H1 (cell line): ENCODE results near the gene SAMD14. TPM values are rescaled to one million over a fixed set of nuclear protein-coding genes. Genes with fewer than 3 reads are reported as not detected.
A peak's percentile ranks its signal among the peaks of the same experiment; 100 is the strongest.

Experiments used
- CHD2 ChIP-seq: IDR thresholded peaks from 2 replicates; pipeline ENCODE4 v1.6.1; 2012; ENCODE audit warnings: low read length, improper control_type of control experiment
- JUND ChIP-seq: IDR thresholded peaks from 2 replicates; pipeline ENCODE4 v1.6.1; 2011; ENCODE audit warnings: mild to moderate bottlenecking, improper control_type of control experiment, low read length
- KDM1A ChIP-seq: fragments of 200-600, 300-600 bp; sonication (generic); IDR thresholded peaks from 2 replicates; pipeline ENCODE4 v1.7.1; 2016; ENCODE audit warnings: mild to moderate bottlenecking, low read length, borderline replicate concordance
- YY1 ChIP-seq: IDR thresholded peaks from 2 replicates; pipeline ENCODE4 v1.6.1; 2011; ENCODE audit warnings: low read depth, mild to moderate bottlenecking, low read length
- polyA plus RNA-seq, 7 experiments: library from polyadenylated mRNA; depleted of rRNA in 3 of 7; stranded (reverse) in 5 of 7; unstranded in 2 of 7; fragments of >200 nt in 5 of 7; fragments of 200-250 nt in 2 of 7; gene quantifications; 1 replicate in 5 of 7; 2 replicates in 1 of 7; 4 replicates in 1 of 7; pipeline versions ENCODE4 v1.2.1 to v1.2.3, GENCODE V29; 2011 to 2013; ENCODE audit warnings: missing spikeins in 2 of 7, mixed read lengths in 2 of 7
- total RNA-seq: library from RNA; stranded (reverse); fragmentation: NEBNext Ultra II Directional; extraction: Animal tissue kit (Norgen Biotek cat#: 25700); gene quantifications from 2 replicates; pipeline ENCODE4 v1.2.1, GENCODE V29; 2021
- TF ChIP-seq, protein P1 (sequence below): IDR thresholded peaks from 2 replicates; pipeline ENCODE4 v1.6.1; 2012; ENCODE audit warnings: inconsistent platforms
- TF ChIP-seq, protein P2 (sequence below): IDR thresholded peaks from 2 replicates; pipeline ENCODE4 v1.6.1; 2011; ENCODE audit warnings: low read depth, mild to moderate bottlenecking, low read length; ENCODE audit not compliant: insufficient read depth

Gene SAMD14
- total and polyA plus RNA-seq, 2 of the 8 experiments (the other 6 are each of a cell fraction or from before 2014, with no cell fraction given): 5.7 to 5.8 TPM

DNA sequence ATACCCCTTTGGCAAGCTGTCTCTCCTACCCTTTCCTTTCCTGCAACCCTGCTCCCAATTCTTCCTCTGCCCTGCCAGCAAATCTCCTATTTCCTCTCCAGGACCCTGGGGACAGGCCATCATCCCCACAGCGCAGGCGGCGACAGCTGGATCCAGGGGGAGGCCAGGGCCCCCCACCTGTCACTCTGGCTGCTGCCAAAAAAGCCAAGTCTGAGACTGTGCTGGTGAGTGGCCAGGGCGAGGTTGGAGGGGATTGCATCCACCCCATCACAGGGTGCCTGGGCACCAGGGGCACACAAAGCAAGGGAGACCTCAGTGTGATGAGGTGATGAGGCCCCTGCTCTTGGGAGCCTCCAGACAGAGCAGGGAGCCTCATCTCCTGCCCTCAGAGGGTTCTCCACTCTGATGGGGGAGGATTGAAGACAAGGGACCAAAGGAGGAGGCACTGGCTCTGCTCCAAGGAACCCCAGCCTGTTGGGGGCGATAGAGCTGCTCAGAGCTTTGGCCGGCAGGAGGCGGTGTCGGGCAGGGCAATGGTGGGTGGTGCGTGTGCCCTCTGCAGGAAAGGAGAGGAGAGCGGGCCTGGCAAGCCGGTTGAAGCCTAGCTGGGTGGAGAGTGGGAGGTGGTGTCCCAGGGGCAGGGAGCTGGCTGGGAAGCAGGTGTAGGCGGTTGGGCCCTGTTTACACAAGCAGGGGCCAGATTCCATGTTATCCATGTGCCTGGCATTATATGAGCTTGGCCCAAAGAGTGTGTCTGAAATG is 50.4 kb downstream of the SAMD14 start (continued):
- TF ChIP-seq, protein P1, sequence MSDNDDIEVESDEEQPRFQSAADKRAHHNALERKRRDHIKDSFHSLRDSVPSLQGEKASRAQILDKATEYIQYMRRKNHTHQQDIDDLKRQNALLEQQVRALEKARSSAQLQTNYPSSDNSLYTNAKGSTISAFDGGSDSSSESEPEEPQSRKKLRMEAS: peak; percentile 75
- TF ChIP-seq KDM1A (no peak), CHD2 (no peak), JUND (peak; percentile 65; the same call in 1 of the 2 replicates), YY1 (peak; percentile 79)
- TF ChIP-seq, protein P2, sequence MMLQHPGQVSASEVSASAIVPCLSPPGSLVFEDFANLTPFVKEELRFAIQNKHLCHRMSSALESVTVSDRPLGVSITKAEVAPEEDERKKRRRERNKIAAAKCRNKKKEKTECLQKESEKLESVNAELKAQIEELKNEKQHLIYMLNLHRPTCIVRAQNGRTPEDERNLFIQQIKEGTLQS: peak; percentile 74
